Endothelial cell of umbilical vein (primary cell): Measurements from ENCODE around the gene KCNA5. TPM values are rescaled to one million over a fixed set of nuclear protein-coding genes. Genes with fewer than 3 reads are reported as not detected.

Experiments
- BruUV-seq: library from RNA; stranded (reverse); fragments of 400-500 nt; replicated peaks from 2 replicates; lab custom pipeline; 2021; lab: Mats Ljungman, UMichigan
- CTCF ChIA-PET: fragments of 300-600, 350-600 bp; sonication (Branson Sonifier 250); formaldehyde crosslinking; loops from one replicate; lab custom pipeline; 2021; ENCODE audit warnings: antibody characterized with exemption, inconsistent platforms; lab: Charles Lee
- POLR2A ChIA-PET: fragments of 300-600, 350-600 bp; sonication (Branson Sonifier 250); formaldehyde crosslinking; loops from one replicate; lab custom pipeline; 2021; ENCODE audit warnings: antibody characterized with exemption, inconsistent platforms; lab: Charles Lee
- DNase-seq: peaks from one replicate; pipeline ENCODE4 v3.0.0-alpha.2; 2011; ENCODE audit warnings: low read depth, low spot score
- FAIRE-seq: peaks from 2 replicates; lab custom pipeline; 2011; peaks lifted over from hg19 to GRCh38; lab: Jason Lieb, UNC
- H2AFZ ChIP-seq: 2 replicates; pipeline ENCODE4 v1.6.0; 2012; ENCODE audit warnings: low read depth, low read length, control low read depth, inconsistent platforms
- H3K27ac ChIP-seq: 2 replicates; pipeline ENCODE4 v1.5.1; 2011; ENCODE audit warnings: low read depth, mild to moderate bottlenecking, control low read depth, low read length, moderate library complexity; ENCODE audit not compliant: insufficient read depth
- H3K27me3 ChIP-seq, 2 experiments: 2 replicates each; pipeline versions ENCODE4 v1.6.0 to v1.6.1; 2011; ENCODE audit warnings: low read length in 2 of 2, mixed read lengths in 1 of 2; ENCODE audit not compliant: control insufficient read depth in 2 of 2, insufficient read depth in 2 of 2
- H3K36me3 ChIP-seq, 2 experiments: 2 replicates in 1 of 2; 3 replicates in 1 of 2; pipeline ENCODE4 v1.5.1; 2011; ENCODE audit warnings: low read length in 2 of 2, mild to moderate bottlenecking in 1 of 2, moderate library complexity in 1 of 2; ENCODE audit not compliant: control insufficient read depth in 2 of 2, insufficient read depth in 2 of 2; ENCODE audit errors: extremely low read depth in 1 of 2
- H3K4me1 ChIP-seq: 3 replicates; pipeline ENCODE4 v1.5.1; 2011; ENCODE audit warnings: mild to moderate bottlenecking, low read length; ENCODE audit not compliant: control insufficient read depth, insufficient read depth; ENCODE audit errors: extremely low read depth
- H3K4me2 ChIP-seq: 2 replicates; pipeline ENCODE4 v1.6.1; 2011; ENCODE audit warnings: low read length, control low read depth, mixed read lengths; ENCODE audit not compliant: insufficient read depth
- H3K4me3 ChIP-seq, 3 experiments: fragments of 200-600 bp in 1 of 3; sonication (generic), shearing (Covaris generic) in 1 of 3; replicated peaks in 1 of 3; 2 replicates each; pipeline ENCODE4 v1.5.1; 2011 to 2016; ENCODE audit warnings: control low read depth in 3 of 3, low read length in 3 of 3, mild to moderate bottlenecking in 2 of 3, inconsistent platforms in 1 of 3, low read depth in 1 of 3, moderate library complexity in 1 of 3; ENCODE audit not compliant: insufficient read depth in 1 of 3
- H3K79me2 ChIP-seq: 2 replicates; pipeline ENCODE4 v1.6.0; 2012; ENCODE audit warnings: low read length, inconsistent platforms; ENCODE audit not compliant: control insufficient read depth, insufficient read depth
- H3K9ac ChIP-seq: replicated peaks from 2 replicates; pipeline ENCODE3; 2011; ENCODE audit warnings: low read length, control low read depth; ENCODE audit not compliant: insufficient read depth; ENCODE audit errors: extremely low read depth
- H3K9me1 ChIP-seq: replicated peaks from 3 replicates; pipeline ENCODE4 v1.6.0; 2011; ENCODE audit warnings: mild to moderate bottlenecking, low read length; ENCODE audit not compliant: control insufficient read depth, insufficient read depth; ENCODE audit errors: extremely low read depth
- H3K9me3 ChIP-seq: replicated peaks from 2 replicates; pipeline ENCODE4 v1.5.1; 2012; ENCODE audit warnings: low read length, inconsistent platforms; ENCODE audit not compliant: control insufficient read depth, insufficient read depth
- H4K20me1 ChIP-seq: replicated peaks from 2 replicates; pipeline ENCODE3; 2011; ENCODE audit warnings: mild to moderate bottlenecking, low read length; ENCODE audit not compliant: control insufficient read depth, insufficient read depth; ENCODE audit errors: extremely low read depth
- CTCF ChIP-seq, 2 donors: IDR thresholded peaks; 1 replicate in 1 of 2; 2 replicates in 1 of 2; pipeline ENCODE4 v1.5.1; 2011; ENCODE audit warnings: low read length in 2 of 2, mild to moderate bottlenecking in 2 of 2, moderate library complexity in 2 of 2, control low read depth in 1 of 2, inconsistent platforms in 1 of 2, low read depth in 1 of 2; ENCODE audit not compliant: insufficient read depth in 1 of 2; ENCODE audit errors: extremely low read depth in 1 of 2
- EZH2 ChIP-seq: IDR thresholded peaks from 2 replicates; pipeline ENCODE4 v1.6.1; 2012; ENCODE audit warnings: borderline replicate concordance, low read depth, mild to moderate bottlenecking, moderate library complexity, low read length, inconsistent platforms; ENCODE audit not compliant: severe bottlenecking
- FOS ChIP-seq: IDR thresholded peaks from 2 replicates; pipeline ENCODE4 v1.6.1; 2011; ENCODE audit warnings: mild to moderate bottlenecking, low read length, moderate library complexity, borderline replicate concordance; ENCODE audit not compliant: insufficient read depth
- GATA2 ChIP-seq: IDR thresholded peaks from 2 replicates; pipeline ENCODE4 v1.7.0; 2011; ENCODE audit warnings: low read depth, mild to moderate bottlenecking, moderate library complexity, mixed read lengths, low read length; ENCODE audit not compliant: insufficient read length, insufficient read depth
- JUN ChIP-seq: IDR thresholded peaks from 2 replicates; pipeline ENCODE4 v1.6.1; 2011; ENCODE audit warnings: borderline replicate concordance, low read depth; ENCODE audit not compliant: insufficient read length, insufficient read depth
- MAX ChIP-seq: IDR thresholded peaks from 2 replicates; pipeline ENCODE4 v1.6.1; 2011; ENCODE audit not compliant: insufficient read depth, insufficient read length
- MYC ChIP-seq: IDR thresholded peaks from one replicate; pipeline ENCODE4 v1.6.1; 2011; ENCODE audit warnings: mild to moderate bottlenecking, low read depth, low read length
- POLR2A ChIP-seq: IDR thresholded peaks from 2 replicates; pipeline ENCODE4 v1.6.1; 2012; ENCODE audit warnings: low read depth, mild to moderate bottlenecking, control low read depth, low read length
- POLR2AphosphoS5 ChIP-seq: IDR thresholded peaks from 2 replicates; pipeline ENCODE4 v1.6.1; 2012; ENCODE audit warnings: low read depth, mild to moderate bottlenecking, control low read depth, low read length, moderate library complexity; ENCODE audit not compliant: insufficient read depth
- dilution Hi-C: fragments of 300-500 bp; cut with MboI; formaldehyde crosslinking; loops from one replicate; pipeline ENCODE4 v1.15.0; 2019; ENCODE audit warnings: low sequenced_read_pairs; ENCODE audit not compliant: extremely low pct_ligation_motif_present
- intact Hi-C: fragments of 100-400 bp; cut with micrococcal nuclease; formaldehyde crosslinking; loops from one replicate; pipeline ENCODE4 v1.10.0; 2022
- polyA plus RNA-seq, 4 experiments: library from polyadenylated mRNA; depleted of rRNA in 3 of 4; stranded (reverse) in 3 of 4; unstranded in 1 of 4; fragments of >200 nt; gene quantifications; 2 replicates each; pipeline versions ENCODE4 v1.2.1 to v1.2.3, GENCODE V29; 2011 to 2012; ENCODE audit warnings: missing spikeins in 1 of 4
- total RNA-seq: library from RNA; stranded (reverse); gene quantifications from 2 replicates; pipeline ENCODE4 v1.2.3, GENCODE V29; 2021

KCNA5 gene
- total and polyA plus RNA-seq, 2 donors (not counting 3 experiments of a cell fraction or from before 2014, with no cell fraction given), result not detected

- Histone ChIP-seq H4K20me1 (no peaks in the 10 kb centered on the region), H3K4me2 (no peak overlapping the region), H3K27ac (no peak overlapping the region), H3K9me3 (no peaks in the 10 kb centered on the region), H3K9me1 (no peaks in the 10 kb centered on the region), H3K9ac (no peak overlapping the region), H2AFZ (no peak overlapping the region), H3K79me2 (no peaks in the 10 kb centered on the region), H3K4me3 (no peak overlapping the region), H3K4me1 (no peaks in the 10 kb centered on the region), H3K27me3 (no peaks in the 10 kb centered on the region), H3K36me3 (no peaks in the 10 kb centered on the region)
- FAIRE-seq, result no peak
- dilution Hi-C loops (no loop called here), intact Hi-C loops (no loop called here)
- DNase-seq, result no peak
- TF ChIP-seq MYC (no peak), FOS (no peak), POLR2AphosphoS5 (no peak), EZH2 (no peak), GATA2 (no peak), CTCF (IDR thresholded peaks at IDR 0.05; ENCODE audit: extremely low read depth in 1 of 2, insufficient read depth in 1 of 2, low read depth in 1 of 2, low read length in 2 of 2) (no peak), JUN (no peak), POLR2A (no peak), MAX (no peak)
- BruUV-seq, result no TSS peak
- ChIA-PET CTCF (no interaction called here), POLR2A (no interaction called here)
These were observed 17.2 kb upstream of the KCNA5 start for GRCh38 chr12:5026342-5026938.
